Mononuclear cell (primary cell): ENCODE results near the gene CPNE9. TPM values are rescaled to one million over a fixed set of nuclear protein-coding genes. Genes with fewer than 3 reads are reported as not detected.

Experiments
- H3K27me3 ChIP-seq: 2 replicates; pipeline ENCODE4 v1.6.0; 2011; ENCODE audit warnings: low read length, control low read depth; ENCODE audit not compliant: insufficient read depth
- H3K4me1 ChIP-seq: 2 replicates; pipeline ENCODE4 v1.5.1; 2011; ENCODE audit warnings: mild to moderate bottlenecking, low read length, control low read depth; ENCODE audit not compliant: insufficient read depth
- H3K4me3 ChIP-seq: 2 replicates; pipeline ENCODE4 v1.5.1; 2011; ENCODE audit warnings: mild to moderate bottlenecking, low read length, moderate library complexity
- H3K9me3 ChIP-seq: 2 replicates; pipeline ENCODE4 v1.5.1; 2011; ENCODE audit warnings: low read depth, mild to moderate bottlenecking, control low read depth, low read length
- total RNA-seq: library from RNA; depleted of rRNA; stranded (reverse); fragments of >200 nt; gene quantifications from one replicate; pipeline ENCODE4 v1.2.3, GENCODE V29; 2012

Gene CPNE9
- total RNA-seq, 1 donor, result not detected

DNA sequence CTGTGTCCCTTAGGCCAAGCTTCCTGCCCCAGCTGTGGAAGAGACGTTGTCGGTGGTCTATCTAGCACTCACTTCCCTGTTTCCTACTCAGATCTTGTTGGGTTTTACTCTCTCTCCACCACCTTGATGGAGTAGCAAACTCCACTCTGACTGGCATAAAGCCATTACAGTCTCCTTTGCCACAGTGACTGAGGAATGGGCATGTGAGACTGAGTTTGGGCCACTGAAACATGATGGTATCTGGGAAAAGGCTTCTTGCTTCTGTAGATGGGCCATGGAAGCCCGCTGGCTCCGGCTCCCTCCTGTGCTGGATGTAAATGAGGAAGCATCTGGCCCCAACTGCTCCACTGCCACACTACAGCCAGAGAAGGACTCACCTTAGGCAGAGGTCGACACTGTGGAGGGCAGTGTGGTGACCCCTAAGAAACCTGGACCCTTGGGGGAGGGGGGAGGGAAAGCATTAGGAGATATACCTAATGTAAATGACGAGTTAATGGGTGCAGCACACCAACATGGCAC, 75.5 kb downstream of the CPNE9 start:
- no peaks in the 10 kb centered on the region for H3K27me3 ChIP-seq
- peaks cover 61% of the 10 kb centered on the region for H3K4me1 ChIP-seq
- no peak overlapping the region for H3K4me3 ChIP-seq
- no peaks in the 10 kb centered on the region for H3K9me3 ChIP-seq

Other genes starting within 250 kb of the CPNE9 start
- gene LHFPL4, start 150.0 kb upstream of the CPNE9 start, total RNA-seq, result not detected
- 98.2 TPM for gene MTMR14, start 54.3 kb upstream of the CPNE9 start, total RNA-seq
- gene BRPF1, start 27.9 kb downstream of the CPNE9 start, total RNA-seq, result 40.9 TPM
- 7.8 TPM for gene OGG1, start 46.1 kb downstream of the CPNE9 start, total RNA-seq
- 24.7 TPM for gene CAMK1, start 66.1 kb downstream of the CPNE9 start, total RNA-seq
- gene TADA3, start 88.6 kb downstream of the CPNE9 start, total RNA-seq, result 28.8 TPM
- 284 TPM for gene ARPC4, start 89.2 kb downstream of the CPNE9 start, total RNA-seq
- gene TTLL3, start 106.4 kb downstream of the CPNE9 start, total RNA-seq, result 44.6 TPM
- gene RPUSD3, start 140.2 kb downstream of the CPNE9 start, total RNA-seq, result 5.7 TPM
- gene CIDEC, start 176.4 kb downstream of the CPNE9 start, total RNA-seq, result not detected
- 15.0 TPM for gene JAGN1, start 186.8 kb downstream of the CPNE9 start, total RNA-seq
- gene IL17RE, start 199.0 kb downstream of the CPNE9 start, total RNA-seq, result 0.10 TPM
- 2.7 TPM for gene IL17RC, start 213.3 kb downstream of the CPNE9 start, total RNA-seq
- gene CRELD1, start 230.0 kb downstream of the CPNE9 start, total RNA-seq, result 7.2 TPM
- gene PRRT3, start 248.6 kb downstream of the CPNE9 start, total RNA-seq, result 3.9 TPM